ENCODE data around the gene GTF2F2.

GTF2F2 gene

GRCh38 chr13:45196096-45196495 is 75.8 kb downstream of the GTF2F2 start:
- DNase-seq (ENCODE audit: low spot score), result no peak
- TF ChIP-seq CTCF (IDR thresholded peaks at IDR 0.05; ENCODE audit: extremely low read depth, insufficient read depth, missing control alignments), result no peak
- in situ Hi-C loops (cut with MboI; ENCODE audit: low pct_unique_long_range_greater_than_20kb, low sequenced_read_pairs, unreplicated experiment), result no loop called here

- no peak for TF ChIP-seq CTCF (IDR thresholded peaks at IDR 0.05; ENCODE audit: extremely low read depth, insufficient read depth, missing control alignments)
- in situ Hi-C loops (cut with MboI; ENCODE audit: low pct_unique_long_range_greater_than_20kb, low sequenced_read_pairs, unreplicated experiment), result no loop called here
- no peak for DNase-seq (ENCODE audit: low spot score)
Measured at GRCh38 chr13:45196622-45197021, 76.3 kb downstream of the GTF2F2 start.

GRCh38 chr13:45198041-45198440 is 77.7 kb downstream of the GTF2F2 start:
- TF ChIP-seq CTCF (IDR thresholded peaks at IDR 0.05; ENCODE audit: extremely low read depth, insufficient read depth, missing control alignments), result no peak
- no peak for DNase-seq (ENCODE audit: low spot score)
- in situ Hi-C loops (cut with MboI; ENCODE audit: low pct_unique_long_range_greater_than_20kb, low sequenced_read_pairs, unreplicated experiment), result no loop called here

- in situ Hi-C loops (cut with MboI; ENCODE audit: low pct_unique_long_range_greater_than_20kb, low sequenced_read_pairs, unreplicated experiment), result no loop called here
- DNase-seq (ENCODE audit: low spot score), result no peak
- no peak for TF ChIP-seq CTCF (IDR thresholded peaks at IDR 0.05; ENCODE audit: extremely low read depth, insufficient read depth, missing control alignments)
Measured at GRCh38 chr13:45198924-45199323, 78.6 kb downstream of the GTF2F2 start.

GRCh38 chr13:45199711-45200110 is 79.4 kb downstream of the GTF2F2 start:
- no peak for DNase-seq (ENCODE audit: low spot score)
- in situ Hi-C loops (cut with MboI; ENCODE audit: low pct_unique_long_range_greater_than_20kb, low sequenced_read_pairs, unreplicated experiment), result no loop called here
- TF ChIP-seq CTCF (IDR thresholded peaks at IDR 0.05; ENCODE audit: extremely low read depth, insufficient read depth, missing control alignments), result no peak

- in situ Hi-C loops (cut with MboI; ENCODE audit: low pct_unique_long_range_greater_than_20kb, low sequenced_read_pairs, unreplicated experiment), result no loop called here
- no peak for TF ChIP-seq CTCF (IDR thresholded peaks at IDR 0.05; ENCODE audit: extremely low read depth, insufficient read depth, missing control alignments)
- DNase-seq (ENCODE audit: low spot score), result no peak
Measured at GRCh38 chr13:45200701-45201232, 80.5 kb downstream of the GTF2F2 start, which contains the start of gene KCTD4. KCTD4 (minus strand) TSS chr13:45201045; CDS start chr13:45194567, 6,478 bp downstream.

- no peak for DNase-seq (ENCODE audit: low spot score)
- no peak for TF ChIP-seq CTCF (IDR thresholded peaks at IDR 0.05; ENCODE audit: extremely low read depth, insufficient read depth, missing control alignments)
- in situ Hi-C loops (cut with MboI; ENCODE audit: low pct_unique_long_range_greater_than_20kb, low sequenced_read_pairs, unreplicated experiment), result no loop called here
Measured at GRCh38 chr13:45205124-45205523, 84.8 kb downstream of the GTF2F2 start.

All from GM13977 (cell line).